NCI-H2227 treated with DMSO at 0.1 percent for 48 hours (cell line): Measurements from ENCODE around the gene ZNF618.
"Not testable (repeated sequence)": the region's sequence is repeated elsewhere in the genome, so short reads cannot be mapped to it uniquely, and the experiment has no call there.

ENCODE experiments used
- DNase-seq: peaks from one replicate; lab custom pipeline; 2025; lab: John Stamatoyannopoulos, UW

The ZNF618 gene

DNA sequence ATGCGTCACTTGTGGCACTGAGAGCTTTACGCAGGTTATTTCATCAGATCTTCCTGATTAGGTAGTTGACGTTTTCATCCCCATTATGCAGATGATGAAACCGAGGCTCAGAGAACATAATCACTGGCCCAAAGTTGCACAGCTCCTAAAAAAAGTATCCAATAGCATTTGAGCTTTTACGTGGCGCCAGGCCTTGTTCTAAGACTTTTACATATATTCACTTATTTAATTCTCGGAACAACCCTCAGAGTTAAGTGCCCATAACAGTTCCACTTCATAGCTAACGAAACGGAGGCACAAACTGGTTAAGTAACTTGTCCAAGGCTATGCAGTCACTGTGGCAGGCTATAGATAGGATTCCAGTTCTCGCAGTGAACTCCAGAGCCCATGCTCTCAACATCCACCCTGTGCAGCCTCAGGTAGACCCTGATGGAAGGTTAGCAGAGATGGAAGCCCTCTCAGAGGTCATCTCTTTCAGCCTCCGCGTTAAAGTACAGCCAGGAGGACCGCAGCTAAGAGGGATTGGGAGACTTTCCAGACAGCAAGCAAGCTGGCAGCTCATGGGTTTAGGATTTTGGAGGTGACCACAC, 162.7 kb downstream of the ZNF618 start:
- DNase-seq: no peak

DNA sequence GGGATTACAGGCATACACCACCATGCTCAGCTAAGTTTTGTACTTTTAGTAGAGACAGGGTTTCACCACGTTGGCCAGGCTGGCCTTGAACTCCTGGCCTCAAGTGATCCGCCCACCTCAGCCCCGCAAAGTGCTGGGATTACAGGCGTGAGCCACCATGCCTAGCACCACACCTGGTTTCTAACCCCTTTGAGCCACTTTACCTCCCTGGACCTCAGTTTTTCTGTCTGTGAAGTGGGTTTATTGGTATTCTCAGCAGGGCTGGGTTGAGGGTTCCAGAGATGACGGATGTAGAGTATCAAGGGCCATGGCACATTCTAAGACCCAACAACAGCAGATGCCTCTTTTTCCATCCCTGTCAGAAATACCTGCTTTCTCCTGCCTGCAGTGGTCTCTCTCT, 163.4 kb downstream of the ZNF618 start:
- no peak for DNase-seq

DNA sequence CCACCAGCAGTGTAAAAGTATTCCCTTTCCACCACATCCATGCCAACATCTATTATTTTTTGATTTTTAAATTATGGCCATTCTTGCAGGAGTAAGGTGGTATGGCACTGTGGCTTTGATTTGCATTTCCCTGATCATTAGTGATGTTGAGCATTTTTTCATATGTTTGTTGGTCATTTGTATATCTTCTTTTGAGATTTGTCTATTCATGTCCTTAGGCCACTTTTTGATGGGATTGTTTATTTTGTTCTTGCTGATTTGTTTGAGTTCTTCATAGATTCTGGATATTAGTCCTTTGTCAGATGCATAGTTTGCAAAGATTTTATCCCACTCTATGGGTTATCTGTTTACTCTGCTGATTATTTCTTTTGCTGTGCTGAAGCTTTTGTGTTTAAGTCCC, 167.6 kb downstream of the ZNF618 start:
- DNase-seq: not testable (repeated sequence)

DNA sequence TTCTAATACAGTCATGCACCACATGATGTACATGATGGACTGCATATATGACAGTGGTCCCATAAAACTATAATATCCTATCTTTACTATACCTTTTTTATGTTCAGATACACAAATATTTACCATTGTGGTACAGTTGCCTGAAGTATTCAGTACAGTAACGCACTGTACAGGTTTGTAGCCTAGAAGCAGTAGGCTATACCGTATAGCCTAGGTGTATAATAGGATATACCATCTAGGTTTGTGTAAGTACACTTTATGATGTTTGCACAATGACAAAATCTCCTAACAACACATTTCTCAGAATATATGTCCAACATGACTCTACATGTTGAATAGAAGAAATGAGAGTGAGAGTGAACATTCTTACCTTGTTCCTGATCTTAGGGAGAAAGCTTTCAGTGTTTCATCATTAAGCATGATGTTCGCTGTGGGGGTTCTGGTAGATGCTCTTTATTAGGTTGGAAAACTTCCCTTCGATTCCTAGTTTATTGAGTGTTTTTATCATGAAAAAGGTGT, 170.2 kb downstream of the ZNF618 start:
- no peak for DNase-seq

DNA sequence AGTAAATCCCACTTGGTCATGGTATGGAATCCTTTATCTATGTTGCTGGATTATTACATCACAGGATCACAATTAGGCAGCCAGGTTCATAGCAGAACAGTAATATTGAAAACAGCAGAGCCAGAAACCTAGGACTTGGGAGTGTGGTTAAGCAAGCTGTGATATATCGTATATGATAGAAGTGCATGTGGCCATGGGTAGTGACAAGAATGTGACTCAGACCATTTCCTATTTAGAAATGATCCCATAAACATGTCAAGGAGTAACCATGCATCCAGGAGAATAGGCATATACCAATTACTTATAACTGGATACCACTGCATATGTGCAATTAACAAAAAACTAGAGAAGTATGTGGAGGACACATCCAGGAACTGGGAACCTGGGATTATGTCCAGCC, 170.8 kb downstream of the ZNF618 start:
- no peak for DNase-seq

DNA sequence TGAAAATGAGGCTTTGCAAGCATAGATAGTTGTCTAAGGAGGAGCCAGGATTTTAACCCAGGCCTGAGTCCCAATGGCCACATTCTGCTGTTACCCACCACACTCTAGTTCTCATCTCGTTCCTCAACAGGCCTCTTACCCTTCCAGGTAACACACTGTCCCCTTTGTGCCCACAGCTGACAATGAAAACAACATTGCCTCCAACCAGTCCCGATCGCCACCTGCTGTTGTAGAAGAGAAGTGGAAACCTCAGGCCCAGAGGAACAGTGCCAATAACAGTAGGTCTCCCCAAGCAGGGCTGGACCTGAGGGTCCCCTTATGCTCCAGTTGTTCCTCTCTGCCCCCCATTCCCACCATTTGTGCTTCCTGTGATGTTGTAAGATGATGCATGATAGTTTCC, 171.6 kb downstream of the ZNF618 start:
- no peak for DNase-seq

DNA sequence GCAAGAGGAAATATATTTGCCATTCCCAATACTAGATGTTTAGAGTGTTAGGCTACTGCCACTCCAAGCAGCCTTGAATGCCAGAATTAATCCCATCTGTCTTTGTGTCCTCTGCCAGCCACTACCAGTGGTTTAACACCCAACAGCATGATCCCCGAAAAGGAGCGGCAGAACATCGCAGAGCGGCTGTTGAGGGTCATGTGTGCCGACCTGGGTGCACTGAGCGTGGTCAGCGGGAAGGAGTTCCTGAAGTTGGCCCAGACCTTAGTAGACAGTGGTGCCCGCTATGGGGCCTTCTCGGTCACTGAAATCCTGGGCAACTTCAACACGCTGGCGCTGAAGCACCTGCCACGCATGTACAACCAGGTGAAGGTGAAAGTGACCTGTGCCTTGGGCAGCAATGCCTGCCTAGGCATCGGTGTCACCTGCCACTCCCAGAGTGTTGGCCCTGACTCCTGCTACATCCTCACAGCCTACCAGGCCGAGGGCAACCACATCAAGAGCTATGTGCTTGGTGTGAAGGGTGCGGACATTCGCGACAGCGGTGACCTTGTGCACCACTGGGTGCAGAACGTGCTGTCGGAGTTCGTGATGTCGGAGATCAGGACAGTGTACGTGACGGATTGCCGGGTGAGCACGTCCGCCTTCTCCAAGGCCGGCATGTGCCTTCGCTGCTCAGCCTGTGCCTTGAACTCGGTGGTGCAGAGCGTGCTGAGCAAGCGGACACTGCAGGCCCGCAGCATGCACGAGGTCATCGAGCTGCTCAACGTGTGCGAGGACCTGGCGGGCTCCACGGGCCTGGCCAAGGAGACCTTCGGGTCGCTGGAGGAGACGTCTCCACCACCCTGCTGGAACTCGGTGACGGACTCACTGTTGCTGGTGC, 172.7 kb downstream of the ZNF618 start:
- DNase-seq: no peak

DNA sequence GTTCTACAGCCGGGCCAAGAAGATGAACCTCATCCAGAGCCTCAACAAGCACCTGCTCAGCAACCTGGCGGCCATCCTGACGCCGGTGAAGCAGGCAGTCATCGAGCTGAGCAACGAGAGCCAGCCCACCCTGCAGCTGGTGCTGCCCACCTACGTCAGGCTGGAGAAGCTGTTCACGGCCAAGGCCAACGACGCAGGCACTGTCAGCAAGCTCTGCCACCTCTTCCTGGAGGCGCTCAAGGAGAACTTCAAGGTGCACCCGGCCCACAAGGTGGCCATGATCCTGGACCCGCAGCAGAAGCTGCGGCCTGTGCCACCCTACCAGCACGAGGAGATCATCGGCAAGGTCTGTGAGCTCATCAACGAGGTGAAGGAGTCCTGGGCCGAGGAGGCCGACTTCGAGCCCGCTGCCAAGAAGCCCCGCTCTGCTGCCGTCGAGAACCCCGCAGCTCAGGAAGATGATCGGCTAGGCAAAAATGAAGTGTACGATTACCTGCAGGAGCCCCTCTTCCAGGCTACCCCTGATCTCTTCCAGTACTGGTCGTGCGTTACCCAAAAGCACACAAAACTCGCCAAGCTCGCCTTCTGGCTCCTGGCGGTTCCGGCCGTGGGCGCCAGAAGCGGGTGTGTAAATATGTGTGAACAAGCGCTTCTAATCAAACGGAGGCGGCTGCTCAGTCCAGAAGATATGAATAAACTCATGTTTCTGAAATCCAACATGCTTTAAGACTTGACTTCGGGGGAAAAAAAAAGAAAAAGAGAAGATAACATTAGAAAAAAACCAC, 173.5 kb downstream of the ZNF618 start:
- DNase-seq: no peak

DNA sequence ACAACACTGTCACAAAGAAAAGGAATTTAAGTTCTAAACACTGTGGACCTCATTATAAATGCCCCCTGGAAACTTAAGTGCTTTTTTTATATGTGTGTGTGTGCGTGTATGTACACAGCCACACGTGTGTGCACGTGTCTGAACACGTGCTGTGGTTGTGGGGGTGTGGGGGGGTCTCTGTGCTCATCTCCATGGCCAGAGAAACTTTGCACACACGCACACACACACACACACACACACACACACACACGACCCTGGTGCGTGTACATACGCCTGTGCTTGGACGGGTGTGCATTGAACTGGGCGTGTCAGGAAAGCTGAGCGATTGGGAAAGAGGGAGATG, 174.1 kb downstream of the ZNF618 start:
- no peak for DNase-seq

DNA sequence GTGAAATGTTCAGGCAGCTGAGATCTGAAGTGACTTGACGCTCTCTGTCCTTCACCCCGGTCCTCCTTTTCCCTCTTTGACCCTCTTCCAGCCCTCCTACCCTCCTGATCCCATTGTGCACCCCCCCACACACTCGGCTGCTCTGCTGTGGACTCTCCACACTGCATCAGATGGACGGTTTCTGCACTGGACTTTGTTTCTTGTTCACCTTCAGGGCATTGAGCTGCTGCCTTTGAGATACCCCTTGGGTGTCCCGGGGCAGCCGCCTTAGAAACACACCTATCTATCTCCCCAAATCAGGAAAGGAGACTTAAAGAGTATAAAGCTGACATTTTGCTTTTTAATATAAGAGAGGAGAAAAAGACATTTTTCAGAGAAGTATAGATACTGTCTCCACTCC, 174.5 kb downstream of the ZNF618 start:
- DNase-seq: no peak

DNA sequence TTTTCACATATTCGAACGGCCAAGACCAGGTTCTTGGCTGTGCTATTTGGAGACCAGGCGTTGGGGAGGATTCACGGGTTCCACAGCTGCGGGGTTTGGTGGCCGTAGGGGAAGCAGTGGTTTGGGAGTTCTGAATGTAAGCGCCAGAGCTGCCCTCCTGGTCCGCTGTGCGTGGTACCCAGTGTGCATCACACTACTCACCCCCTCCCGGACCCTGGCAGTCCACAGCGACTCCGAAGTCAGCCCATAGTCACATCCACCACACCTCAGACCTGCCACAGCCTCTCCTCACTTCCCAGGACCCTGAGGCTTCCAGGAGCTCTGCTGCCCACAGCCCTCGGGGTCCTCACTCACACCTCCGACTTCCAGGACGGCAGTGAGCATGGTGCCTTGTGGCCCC, 175.2 kb downstream of the ZNF618 start:
- no peak for DNase-seq

DNA sequence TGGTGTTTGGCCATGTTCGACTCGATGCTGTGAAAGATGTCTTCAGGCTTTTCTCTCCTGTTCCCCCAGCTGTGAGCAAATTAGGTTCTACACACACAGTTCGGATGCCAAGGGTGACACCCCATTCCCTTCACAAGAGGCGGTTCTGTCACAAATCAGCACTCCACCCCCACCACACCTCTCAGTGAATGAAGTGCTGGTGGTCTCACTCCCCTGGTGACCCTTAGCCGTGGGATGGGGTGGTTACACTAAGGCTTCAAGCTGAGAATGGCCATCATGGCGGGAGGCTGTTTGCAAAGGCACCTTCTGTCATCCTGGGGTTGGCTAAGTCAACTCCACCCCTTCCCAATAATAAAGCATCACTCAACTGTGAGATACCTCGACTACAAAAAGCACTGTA, 175.6 kb downstream of the ZNF618 start:
- no peak for DNase-seq

DNA sequence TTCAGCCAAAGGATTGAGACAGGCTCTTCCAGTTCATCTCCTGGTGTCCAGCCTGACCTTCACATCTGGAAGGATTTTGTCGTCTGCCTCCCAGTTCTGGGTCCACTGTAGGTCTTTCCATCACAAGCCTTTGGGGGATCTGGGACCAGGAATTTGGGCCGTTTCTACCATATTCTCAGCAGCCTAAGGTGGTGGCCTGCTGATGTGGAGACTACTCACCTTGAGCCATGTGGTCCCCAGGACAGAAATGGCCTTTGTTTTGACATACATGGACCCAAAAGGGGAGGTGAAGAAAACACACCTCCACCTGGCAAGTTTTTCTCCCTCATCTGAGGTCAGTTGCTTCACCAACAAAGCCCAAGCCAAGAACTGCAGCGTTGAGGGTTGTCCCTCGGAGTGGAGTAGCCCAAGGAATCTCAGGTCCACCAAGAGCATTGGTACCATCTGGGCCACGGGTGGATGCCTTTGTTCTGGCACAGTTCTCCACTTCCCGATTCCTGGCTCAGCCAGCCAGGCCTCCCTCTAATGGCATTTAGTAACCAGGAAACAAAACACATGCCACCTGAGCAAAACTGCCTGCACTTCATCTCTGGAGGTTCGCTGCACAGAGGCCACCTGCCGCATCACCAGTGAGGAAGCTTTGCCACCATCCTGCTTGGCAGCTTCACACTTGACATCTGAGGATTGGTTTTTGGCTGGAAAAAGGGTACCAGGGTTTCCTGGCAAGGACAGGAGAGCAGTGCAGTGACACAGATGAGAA, 177.3 kb downstream of the ZNF618 start:
- no peak for DNase-seq

DNA sequence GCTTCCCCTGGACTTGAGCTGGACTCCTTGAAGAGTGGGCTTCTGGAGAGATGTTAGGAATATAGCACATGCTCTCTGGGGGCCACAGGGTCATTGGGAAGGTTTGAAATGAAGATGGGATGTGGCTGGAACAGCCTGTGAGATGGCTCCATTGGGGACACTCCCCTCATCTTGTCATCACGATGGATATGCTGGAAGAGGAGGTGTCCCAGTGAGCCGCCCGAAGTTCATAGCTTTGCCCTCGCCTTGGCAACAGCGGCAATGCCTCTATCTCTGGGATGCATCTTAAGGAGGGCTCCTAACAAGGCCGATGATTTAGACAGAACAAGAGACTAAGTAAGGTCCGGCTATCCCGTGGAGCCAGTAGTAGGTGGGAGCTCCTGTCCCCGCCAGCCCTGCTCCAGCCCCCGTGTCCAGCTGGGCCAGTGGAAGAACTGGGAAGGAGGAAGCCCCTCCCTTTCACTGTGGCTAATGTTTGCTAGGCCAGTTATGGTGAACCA, 178.1 kb downstream of the ZNF618 start:
- no peak for DNase-seq

DNA sequence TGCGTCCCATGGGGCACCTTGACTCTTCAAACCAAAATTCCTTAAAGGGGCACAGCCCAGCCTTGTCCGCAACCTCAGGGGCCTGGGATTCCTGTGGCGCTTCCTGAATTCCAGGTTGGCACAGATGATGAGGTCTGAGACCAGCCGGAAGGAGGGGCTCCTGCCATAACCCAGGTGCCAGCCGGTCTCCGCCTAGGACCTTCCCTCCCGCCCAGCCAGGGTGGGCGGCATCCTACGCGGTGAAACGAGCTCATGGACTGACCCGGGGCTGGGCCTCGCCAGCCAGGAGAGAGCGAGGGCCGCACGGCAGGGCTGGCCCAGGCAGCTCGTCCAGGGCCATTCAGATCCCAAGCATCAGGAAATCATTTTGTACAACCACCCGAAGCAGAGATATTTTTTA, 179.0 kb downstream of the ZNF618 start:
- no peak for DNase-seq

DNA sequence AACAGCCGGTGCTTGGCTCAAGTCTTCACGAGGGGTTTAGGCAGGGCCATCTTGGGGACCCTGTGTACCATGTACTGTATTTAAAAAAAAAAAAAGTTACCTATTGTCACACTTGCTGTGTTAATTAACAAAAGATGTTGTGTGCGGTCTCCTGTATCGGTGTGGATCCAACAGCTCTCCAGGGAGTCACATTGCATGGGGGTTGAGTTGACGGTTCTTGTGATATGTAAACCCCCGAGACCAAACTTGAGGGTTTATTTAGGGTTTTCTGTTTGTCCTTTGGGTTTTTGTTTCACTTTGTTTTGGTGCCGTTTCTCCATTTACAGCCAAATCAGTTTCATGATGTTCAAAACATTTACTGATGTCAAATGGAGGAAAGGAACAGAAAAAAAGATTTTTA, 179.8 kb downstream of the ZNF618 start:
- DNase-seq: no peak

DNA sequence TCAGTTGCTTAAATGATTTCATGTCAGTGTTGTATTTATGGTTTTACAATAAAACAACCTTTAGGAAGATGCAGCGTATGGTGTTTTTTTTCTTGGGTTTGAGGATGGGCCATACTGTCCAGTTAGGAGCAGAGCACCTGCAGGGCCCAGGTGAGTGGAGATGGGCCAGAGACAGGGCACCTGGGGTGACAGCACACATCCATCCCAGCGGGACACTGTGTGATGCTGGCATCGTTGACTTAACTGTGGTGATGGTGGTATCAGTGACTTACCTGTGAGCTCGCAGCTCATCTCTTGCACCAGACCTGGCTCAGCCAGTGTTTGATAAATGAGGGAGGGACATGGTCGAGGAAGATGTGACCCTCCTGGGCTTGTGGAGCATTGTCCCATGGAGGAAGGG, 180.4 kb downstream of the ZNF618 start:
- DNase-seq: no peak

DNA sequence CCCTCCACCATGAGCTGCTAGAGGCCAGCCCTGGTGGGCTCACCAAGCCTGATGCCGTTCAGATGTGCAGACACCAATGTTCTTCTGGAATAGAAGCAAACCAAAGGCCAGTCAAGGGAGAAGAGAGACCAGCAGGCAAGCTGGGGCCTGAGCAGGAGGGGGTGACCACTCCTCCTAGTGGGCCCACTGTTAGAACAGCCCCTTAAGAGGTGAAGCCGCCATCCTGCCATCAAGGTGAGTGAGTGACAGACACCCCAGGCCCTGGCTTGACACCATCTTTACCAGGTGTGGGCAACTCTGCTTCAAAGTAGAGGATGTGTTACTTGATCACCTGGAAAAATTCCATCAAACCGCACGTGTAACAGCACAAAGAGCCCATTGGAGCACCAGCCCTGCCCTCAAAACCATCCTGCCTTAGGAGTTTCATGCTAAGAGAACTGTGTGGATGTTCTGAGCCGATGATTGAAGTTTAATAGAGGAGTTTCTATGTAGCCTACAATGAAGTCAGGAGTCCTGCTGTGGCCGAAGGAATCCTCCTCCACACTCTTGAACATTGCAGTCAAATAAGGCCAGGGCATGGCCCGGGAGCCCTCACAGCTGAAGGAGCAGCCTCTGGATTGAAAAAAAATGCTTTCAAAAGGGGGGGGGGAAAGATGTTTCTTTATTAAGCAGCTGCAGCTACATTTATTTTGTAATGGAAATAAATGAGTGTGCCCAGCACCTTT, 181.2 kb downstream of the ZNF618 start:
- DNase-seq: no peak

DNA sequence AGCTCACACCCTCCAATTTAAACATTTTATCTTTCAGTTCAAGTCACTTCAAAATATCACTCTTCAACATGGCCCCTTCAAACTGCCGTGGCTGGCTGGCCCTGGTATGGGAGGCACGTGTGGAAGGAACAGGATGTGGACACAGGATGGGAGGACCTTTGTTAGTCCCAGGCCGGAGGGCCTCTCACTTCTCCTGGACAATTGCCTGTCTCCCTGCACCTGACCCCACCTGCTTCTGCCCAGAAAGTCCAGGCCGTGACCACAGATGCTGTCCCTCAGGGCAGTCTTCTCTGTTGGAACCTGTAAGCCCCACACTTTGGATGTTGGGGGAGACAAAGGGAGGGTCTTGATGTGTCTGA, 182.6 kb downstream of the ZNF618 start:
- DNase-seq: no peak

DNA sequence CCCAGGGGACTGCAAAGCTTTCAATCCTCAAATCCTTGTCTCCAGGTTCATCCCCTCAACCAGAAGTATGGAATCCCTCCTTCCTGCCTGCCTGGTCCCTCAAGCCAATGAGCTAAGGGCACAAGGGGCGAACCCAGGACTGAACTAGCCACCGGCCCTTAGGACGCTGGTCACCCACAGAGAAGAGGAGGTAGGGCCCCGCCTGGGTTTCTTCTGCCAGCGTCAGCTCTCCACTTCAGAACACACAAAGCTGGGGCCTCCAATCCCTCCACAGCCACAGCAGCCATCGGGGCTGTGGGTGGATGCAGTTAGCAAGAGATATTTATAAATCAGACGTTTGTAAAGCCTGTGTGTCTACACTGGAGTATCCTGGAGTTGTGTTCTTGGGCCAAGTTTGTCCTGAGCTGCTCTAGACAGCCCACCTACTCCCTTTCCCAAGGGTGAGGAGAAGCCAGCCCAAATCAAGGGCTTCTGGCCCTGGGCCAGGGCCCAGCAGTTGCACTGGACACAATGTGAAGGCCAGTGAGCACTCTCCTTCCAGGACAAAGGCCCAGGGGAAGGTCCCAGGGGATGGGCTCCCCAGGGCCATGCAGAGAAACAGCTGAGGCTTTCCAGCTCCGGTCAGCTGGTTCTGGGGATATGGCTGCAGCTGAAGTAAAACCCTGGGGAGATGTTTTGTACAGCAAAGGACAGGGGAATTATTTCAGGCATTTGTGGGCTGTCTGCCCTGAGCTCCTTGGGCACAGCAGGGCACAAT, 183.1 kb downstream of the ZNF618 start:
- DNase-seq: no peak

DNA sequence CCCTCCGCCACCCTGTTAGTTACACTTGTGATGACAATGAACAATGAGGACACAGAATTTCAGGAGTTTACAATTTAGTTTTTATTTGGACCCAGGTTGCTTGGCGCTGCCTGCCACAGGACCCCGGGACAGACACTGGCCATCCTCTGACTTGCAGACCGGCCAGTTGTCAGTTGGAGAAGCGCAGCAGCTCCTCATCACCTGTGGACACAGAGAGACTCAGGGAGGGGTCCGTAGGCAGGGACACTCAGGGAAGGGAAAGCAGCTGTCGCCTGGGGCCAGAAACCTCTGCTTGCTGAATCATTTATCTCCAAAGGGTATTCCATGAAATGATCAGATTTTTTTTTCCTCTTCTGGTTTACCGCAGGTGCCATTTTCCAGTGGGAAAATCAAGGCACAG, 184.0 kb downstream of the ZNF618 start:
- no peak for DNase-seq
